A673 (cell line): ENCODE results near the gene PLCD1. TPM values are rescaled to one million over a fixed set of nuclear protein-coding genes. Genes with fewer than 3 reads are reported as not detected.
A peak's percentile ranks its signal among the peaks of the same experiment; 100 is the strongest.

Experiments
- BruUV-seq: library from RNA; stranded (reverse); fragments of 400-500 nt; replicated peaks from 2 replicates; lab custom pipeline; 2021; lab: Mats Ljungman, UMichigan
- CTCF ChIA-PET: fragments of 300-600 bp; sonication (Branson Sonifier 250); formaldehyde crosslinking; loops from one replicate; lab custom pipeline; 2022; ENCODE audit warnings: antibody characterized with exemption; lab: Charles Lee
- POLR2A ChIA-PET: fragments of 300-600 bp; sonication (Branson Sonifier 250); formaldehyde crosslinking; loops from one replicate; lab custom pipeline; 2022; ENCODE audit warnings: antibody characterized with exemption; ENCODE audit not compliant: low non-redundant PET; lab: Charles Lee
- DNase-seq: peaks from one replicate; pipeline ENCODE4 v3.0.0-alpha.2; 2015; ENCODE audit warnings: low spot score
- H3K27ac ChIP-seq: fragments of 200-600 bp; sonication (generic); 2 replicates; pipeline ENCODE4 v1.5.1; 2016; ENCODE audit warnings: mixed run types, low read depth, mild to moderate bottlenecking, mixed read lengths, antibody characterized with exemption, low read length; ENCODE audit not compliant: poor library complexity, severe bottlenecking
- H3K27me3 ChIP-seq: fragments of 200-600 bp; sonication (generic); replicated peaks from 2 replicates; pipeline ENCODE4 v1.6.1; 2017; ENCODE audit warnings: mixed run types, low read depth, mild to moderate bottlenecking, mixed read lengths, antibody characterized with exemption, low read length; ENCODE audit not compliant: insufficient read depth, poor library complexity
- H3K36me3 ChIP-seq: fragments of 200-600 bp; sonication (generic); 2 replicates; pipeline ENCODE4 v1.6.1; 2016; ENCODE audit warnings: mixed run types, mild to moderate bottlenecking, mixed read lengths, antibody characterized with exemption, low read length; ENCODE audit not compliant: insufficient read depth, poor library complexity, severe bottlenecking
- H3K4me1 ChIP-seq: fragments of 200-600 bp; sonication (generic); 2 replicates; pipeline ENCODE4 v1.6.1; 2017; ENCODE audit warnings: mixed run types, mild to moderate bottlenecking, mixed read lengths, antibody characterized with exemption, low read length; ENCODE audit not compliant: insufficient read depth, poor library complexity, severe bottlenecking
- H3K4me3 ChIP-seq: fragments of 200-600 bp; sonication (generic); 2 replicates; pipeline ENCODE4 v1.5.1; 2016; ENCODE audit warnings: low read depth, mixed run types, mild to moderate bottlenecking, mixed read lengths, low read length; ENCODE audit not compliant: poor library complexity, severe bottlenecking
- H3K9me3 ChIP-seq: fragments of 200-600 bp; sonication (generic); 2 replicates; pipeline ENCODE4 v1.6.1; 2016; ENCODE audit warnings: mixed run types, low read depth, mild to moderate bottlenecking, mixed read lengths, antibody characterized with exemption, low read length; ENCODE audit not compliant: poor library complexity, severe bottlenecking
- EZH2 ChIP-seq: fragments of 200-600 bp; sonication (generic); IDR thresholded peaks from 2 replicates; pipeline ENCODE4 v1.6.1; 2017; ENCODE audit warnings: borderline replicate concordance, low read depth, mild to moderate bottlenecking, mixed read lengths, antibody characterized with exemption, low read length; ENCODE audit not compliant: poor library complexity, severe bottlenecking
- intact Hi-C: fragments of 100-400 bp; cut with micrococcal nuclease; formaldehyde crosslinking; loops from one replicate; pipeline ENCODE4 v1.10.0; 2022; ENCODE audit not compliant: unreplicated experiment
- total RNA-seq: library from RNA; stranded (reverse); gene quantifications from 2 replicates; pipeline ENCODE4 v1.2.3, GENCODE V29; 2021
- TF ChIP-seq, protein P1 (sequence below): fragments of 300-800, 200-600 bp; sonication (generic); conservative IDR thresholded peaks from 2 replicates; pipeline ENCODE4 v1.5.1; 2017; ENCODE audit warnings: low read depth, mild to moderate bottlenecking, antibody characterized with exemption, low read length, moderate library complexity, mixed read lengths

PLCD1 gene
- total RNA-seq, 1 experiment from 2014 or later, result 1.1 TPM

DNA sequence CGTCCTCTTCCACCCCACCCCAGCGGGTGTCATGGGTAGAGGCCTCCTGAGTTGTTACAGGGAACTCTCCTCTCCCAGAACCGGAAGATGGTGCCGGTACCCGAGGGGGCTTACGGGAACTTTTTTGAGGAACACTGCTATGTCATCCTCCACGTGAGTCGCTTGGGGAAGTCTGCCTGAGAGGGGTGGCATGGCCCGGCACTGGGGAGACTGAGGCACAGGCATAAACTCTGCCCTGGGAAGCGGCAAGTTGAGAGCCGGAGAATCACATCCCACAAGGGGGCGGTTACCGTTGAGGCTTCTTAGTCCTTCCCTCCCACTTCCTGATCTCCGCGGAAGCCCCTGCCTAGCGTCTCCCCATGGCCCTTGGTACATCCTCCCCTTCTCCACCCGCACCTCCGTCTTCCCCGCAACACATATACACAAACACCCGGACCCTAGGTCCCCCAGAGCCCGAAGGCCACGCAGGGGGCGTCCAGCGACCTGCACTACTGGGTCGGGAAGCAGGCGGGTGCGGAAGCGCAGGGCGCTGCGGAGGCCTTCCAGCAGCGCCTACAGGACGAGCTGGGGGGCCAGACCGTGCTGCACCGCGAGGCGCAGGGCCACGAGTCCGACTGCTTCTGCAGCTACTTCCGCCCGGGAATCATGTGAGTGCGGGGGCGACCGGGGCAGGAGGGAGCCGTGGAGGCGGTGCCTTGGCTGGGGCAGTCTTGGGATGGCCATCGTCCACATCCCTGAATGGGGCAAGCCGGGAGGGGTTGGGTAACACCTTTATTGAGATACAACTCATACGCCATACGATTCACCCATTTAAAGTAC lies 35.4 kb downstream of the PLCD1 start:
- Histone ChIP-seq H3K9me3 (no peaks in the 10 kb centered on the region), H3K27me3 (no peaks in the 10 kb centered on the region), H3K4me3 (peak overlapping the region; percentile 57), H3K36me3 (no peaks in the 10 kb centered on the region), H3K27ac (peak overlapping the region; percentile 54), H3K4me1 (peaks cover 5% of the 10 kb centered on the region)
- POLR2A ChIA-PET, result no interaction called here
- TF ChIP-seq, protein P1, sequence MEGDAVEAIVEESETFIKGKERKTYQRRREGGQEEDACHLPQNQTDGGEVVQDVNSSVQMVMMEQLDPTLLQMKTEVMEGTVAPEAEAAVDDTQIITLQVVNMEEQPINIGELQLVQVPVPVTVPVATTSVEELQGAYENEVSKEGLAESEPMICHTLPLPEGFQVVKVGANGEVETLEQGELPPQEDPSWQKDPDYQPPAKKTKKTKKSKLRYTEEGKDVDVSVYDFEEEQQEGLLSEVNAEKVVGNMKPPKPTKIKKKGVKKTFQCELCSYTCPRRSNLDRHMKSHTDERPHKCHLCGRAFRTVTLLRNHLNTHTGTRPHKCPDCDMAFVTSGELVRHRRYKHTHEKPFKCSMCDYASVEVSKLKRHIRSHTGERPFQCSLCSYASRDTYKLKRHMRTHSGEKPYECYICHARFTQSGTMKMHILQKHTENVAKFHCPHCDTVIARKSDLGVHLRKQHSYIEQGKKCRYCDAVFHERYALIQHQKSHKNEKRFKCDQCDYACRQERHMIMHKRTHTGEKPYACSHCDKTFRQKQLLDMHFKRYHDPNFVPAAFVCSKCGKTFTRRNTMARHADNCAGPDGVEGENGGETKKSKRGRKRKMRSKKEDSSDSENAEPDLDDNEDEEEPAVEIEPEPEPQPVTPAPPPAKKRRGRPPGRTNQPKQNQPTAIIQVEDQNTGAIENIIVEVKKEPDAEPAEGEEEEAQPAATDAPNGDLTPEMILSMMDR, result no peak
- no peak for TF ChIP-seq EZH2
- intact Hi-C loops, result no loop called here
- CTCF ChIA-PET, result interaction anchor here (0.9 kb wide), 1 partner anchor 26 kb away, joined by 3 read pairs; no protein-coding TSS in a partner anchor
- TSS peak; percentile 64 for BruUV-seq
- DNase-seq, result peak; percentile 67

DNA sequence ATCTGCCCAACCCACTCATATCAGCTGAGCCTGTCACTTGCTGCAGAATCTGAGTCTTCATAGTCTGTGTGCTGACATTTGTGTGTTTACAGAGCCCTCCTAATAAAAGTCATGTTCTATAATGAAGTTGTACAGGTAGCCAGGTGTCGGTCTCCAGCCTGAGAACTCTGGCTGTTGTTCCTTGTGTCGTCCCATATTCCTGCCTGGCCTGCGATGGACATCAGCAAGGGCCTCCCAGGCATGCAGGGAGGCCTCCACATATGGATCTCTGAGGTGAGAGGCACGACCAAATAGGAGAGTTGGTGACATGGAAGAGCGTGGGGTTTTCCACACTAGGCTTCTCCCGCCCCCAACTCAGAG lies 36.0 kb downstream of the PLCD1 start:
- no peaks in the 10 kb centered on the region for H3K9me3 ChIP-seq
- no peaks in the 10 kb centered on the region for H3K36me3 ChIP-seq
- TF ChIP-seq, protein P1, result no peak
- TF ChIP-seq EZH2, result no peak
- intact Hi-C loops, result no loop called here
- CTCF ChIA-PET, result no interaction called here
- H3K4me3 ChIP-seq, result peak overlapping the region; percentile 57
- peaks cover 2% of the 10 kb centered on the region for H3K4me1 ChIP-seq
- H3K27ac ChIP-seq, result peak overlapping the region; percentile 54
- POLR2A ChIA-PET, result no interaction called here
- H3K27me3 ChIP-seq, result no peaks in the 10 kb centered on the region
- no TSS peak for BruUV-seq
- DNase-seq, result no peak

DNA sequence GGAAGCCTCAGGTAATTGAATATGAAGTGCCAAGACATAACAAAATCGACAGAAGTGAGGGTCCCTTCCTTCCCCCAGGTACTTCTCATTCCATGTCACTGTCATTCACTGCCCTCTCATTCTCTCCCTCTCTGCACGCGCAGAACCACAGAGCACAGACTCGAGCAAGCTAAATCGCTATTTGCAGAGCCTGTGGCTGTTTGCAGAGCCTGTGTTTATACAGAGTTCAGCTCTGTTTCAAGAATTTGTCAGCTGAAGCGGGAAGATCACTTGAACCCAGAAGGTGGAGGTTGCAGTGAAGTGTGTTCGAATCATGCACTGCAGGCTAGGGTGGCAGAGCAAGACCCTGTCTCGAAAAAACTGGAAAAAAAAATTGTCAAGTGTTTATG lies 36.4 kb downstream of the PLCD1 start:
- CTCF ChIA-PET, result no interaction called here
- intact Hi-C loops, result no loop called here
- no peak for DNase-seq
- no peak overlapping the region for H3K27ac ChIP-seq
- no TSS peak for BruUV-seq
- no peak overlapping the region for H3K4me3 ChIP-seq
- POLR2A ChIA-PET, result no interaction called here
- TF ChIP-seq, protein P1, result no peak
- TF ChIP-seq EZH2, result no peak
- no peaks in the 10 kb centered on the region for H3K9me3 ChIP-seq
- H3K4me1 ChIP-seq, result no peaks in the 10 kb centered on the region
- no peaks in the 10 kb centered on the region for H3K27me3 ChIP-seq
- no peaks in the 10 kb centered on the region for H3K36me3 ChIP-seq
